D721Med (cell line): Measurements from ENCODE around the gene DPM3.
A peak's percentile ranks its signal among the peaks of the same experiment; 100 is the strongest.

Experiments used
- DNase-seq: peaks from one replicate; pipeline ENCODE4 v3.0.0; 2011; ENCODE audit warnings: low spot score; ENCODE audit not compliant: insufficient read length
- FAIRE-seq: peaks from 2 replicates; lab custom pipeline; 2011; peaks lifted over from hg19 to GRCh38; lab: Jason Lieb, UNC
- TF ChIP-seq, protein P1 (sequence below): IDR thresholded peaks from 2 replicates; pipeline ENCODE4 v1.5.1; 2012; ENCODE audit warnings: mild to moderate bottlenecking, control low read depth; ENCODE audit not compliant: insufficient read depth; ENCODE audit errors: missing control alignments

DPM3 gene

DNA sequence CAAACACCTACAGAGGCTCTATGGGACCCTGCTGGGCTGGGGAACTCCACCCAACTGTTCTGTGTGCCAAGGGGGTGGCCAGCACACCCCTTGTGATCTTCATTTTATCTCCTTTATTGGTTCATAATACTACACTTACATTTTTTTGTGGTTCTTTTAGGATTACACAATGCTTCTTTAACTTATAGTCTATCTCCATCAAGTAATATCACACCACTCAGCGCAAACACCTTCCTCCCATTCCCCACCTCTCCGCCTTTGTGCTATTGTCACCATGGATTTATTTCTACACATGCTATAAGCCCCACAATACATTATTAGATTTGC, 45.7 kb downstream of the DPM3 start:
- TF ChIP-seq, protein P1, sequence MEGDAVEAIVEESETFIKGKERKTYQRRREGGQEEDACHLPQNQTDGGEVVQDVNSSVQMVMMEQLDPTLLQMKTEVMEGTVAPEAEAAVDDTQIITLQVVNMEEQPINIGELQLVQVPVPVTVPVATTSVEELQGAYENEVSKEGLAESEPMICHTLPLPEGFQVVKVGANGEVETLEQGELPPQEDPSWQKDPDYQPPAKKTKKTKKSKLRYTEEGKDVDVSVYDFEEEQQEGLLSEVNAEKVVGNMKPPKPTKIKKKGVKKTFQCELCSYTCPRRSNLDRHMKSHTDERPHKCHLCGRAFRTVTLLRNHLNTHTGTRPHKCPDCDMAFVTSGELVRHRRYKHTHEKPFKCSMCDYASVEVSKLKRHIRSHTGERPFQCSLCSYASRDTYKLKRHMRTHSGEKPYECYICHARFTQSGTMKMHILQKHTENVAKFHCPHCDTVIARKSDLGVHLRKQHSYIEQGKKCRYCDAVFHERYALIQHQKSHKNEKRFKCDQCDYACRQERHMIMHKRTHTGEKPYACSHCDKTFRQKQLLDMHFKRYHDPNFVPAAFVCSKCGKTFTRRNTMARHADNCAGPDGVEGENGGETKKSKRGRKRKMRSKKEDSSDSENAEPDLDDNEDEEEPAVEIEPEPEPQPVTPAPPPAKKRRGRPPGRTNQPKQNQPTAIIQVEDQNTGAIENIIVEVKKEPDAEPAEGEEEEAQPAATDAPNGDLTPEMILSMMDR, result no peak
- DNase-seq (no peak), FAIRE-seq (no peak)

DNA sequence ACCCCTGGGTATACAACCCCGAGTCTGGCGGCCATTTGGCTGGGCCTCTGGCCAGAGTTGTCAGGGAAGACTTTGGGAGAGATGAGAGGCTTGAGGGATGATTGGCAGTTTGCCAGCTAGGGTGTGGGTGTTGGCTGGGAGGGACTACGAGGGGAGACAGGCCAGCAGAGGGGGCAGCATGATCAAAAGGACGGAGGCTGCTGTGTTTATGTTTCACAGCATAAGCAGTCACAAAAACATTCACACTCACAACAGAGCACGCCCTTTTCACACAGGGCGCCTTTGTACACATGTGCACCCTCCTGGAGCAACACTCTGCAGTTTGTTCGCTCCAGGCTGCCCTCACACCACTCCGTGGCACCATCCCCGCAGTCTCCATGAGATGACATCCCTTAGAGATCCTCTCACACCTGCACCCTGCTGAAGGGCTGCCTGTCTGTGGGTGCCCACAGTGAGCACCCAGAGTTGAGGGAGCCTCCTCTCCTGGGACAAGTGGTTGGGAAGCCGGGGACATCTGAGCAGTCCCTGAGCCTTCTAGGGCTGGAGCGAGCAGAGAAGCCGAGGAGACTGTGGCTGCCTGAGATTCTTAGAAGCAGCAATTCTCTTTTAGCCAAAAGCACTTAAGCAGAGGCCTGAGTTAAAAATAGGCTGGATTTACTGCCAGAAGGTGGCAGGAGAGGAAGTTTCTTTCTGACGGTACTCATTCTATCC, 46.3 kb downstream of the DPM3 start:
- FAIRE-seq, result no peak
- DNase-seq, result no peak

DNA sequence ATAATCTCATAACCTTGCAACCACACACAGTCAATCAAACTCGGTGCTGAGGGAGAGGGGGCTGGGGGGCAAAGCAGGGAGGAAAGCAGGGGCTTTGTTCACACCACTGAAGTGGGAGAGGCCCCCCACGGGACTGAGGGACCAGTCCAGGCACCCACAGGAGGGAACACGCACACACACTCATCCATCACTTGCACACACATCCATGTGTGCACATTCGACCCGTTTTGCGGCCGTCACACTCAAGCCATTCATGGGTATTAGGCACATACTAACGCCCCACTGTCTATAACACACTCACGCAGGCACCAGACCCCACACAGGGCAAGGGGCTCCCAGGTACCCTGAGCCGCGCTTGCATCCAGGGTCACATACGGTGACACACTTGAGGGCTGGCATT, 47.7 kb downstream of the DPM3 start:
- FAIRE-seq, result no peak
- TF ChIP-seq, protein P1, result no peak
- no peak for DNase-seq

More for the DNA sequence above, 46.3 kb downstream of the DPM3 start:
- TF ChIP-seq, protein P1, result peak; percentile 69

DNA sequence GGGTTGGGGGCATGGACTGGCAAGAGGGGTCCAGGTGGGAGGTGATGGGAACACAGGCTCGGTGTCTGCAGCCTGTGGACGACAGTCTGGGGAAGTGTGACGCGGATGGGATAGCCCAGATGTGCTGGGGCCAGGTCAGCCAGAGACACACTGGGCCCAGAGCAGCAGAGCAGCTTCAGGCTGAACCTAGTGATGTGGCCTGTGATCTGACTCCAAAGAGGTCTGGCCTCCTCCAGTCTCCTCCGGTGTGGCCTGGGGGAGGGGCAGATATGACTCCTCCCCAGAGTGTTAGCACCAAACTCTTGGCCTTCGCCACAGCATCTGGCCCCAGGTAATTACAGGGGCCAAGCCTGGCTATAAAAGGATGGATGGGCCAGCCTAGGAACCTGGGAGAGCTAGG, 48.2 kb downstream of the DPM3 start:
- FAIRE-seq (no peak), DNase-seq (no peak)
- TF ChIP-seq, protein P1, result no peak

DNA sequence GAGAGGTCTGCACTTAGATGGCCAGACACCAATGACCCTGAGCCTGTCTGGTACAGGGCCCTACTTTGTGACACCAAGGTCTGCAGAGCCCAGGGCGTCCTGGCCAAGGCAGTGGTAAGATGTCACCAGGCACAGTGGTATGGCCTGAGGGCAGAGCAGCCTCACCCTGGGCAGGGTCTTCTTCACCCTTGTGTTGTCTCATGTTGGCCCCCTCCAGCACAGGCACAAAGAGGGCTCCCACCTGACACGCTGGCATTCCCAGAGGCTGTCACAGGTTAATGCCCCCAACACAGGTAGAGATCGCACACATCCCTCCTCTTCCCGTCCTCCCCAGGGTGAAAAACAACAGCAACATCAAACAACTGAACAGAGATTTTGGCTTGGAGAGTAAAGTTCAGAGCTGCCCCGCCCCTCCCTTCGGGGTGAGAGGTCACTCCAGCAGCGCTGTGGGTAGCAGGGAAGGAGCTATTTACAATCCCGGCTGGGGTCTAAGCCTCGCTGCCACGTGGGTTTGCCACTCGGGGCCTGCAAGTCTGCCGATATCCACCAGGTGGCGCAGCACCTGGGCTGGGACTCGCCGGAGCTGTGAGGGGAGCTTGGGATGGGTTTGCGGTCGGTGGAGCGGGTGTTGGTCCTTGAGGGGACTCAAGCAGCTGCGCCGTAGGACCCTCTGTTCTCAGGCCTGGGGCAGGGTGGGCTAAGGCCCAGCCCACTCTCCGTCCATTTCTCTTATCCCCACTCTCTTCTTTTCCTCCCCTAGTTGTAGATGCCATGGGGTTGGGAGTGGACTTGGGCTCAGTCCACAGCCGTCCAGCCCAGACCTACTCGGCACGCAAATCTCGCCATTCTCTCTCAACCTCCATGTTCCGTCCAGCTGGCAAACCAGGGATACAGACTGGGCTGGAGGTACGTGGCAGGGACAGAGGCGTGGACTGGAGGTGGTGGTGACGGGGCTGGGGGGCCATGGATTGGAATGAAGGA, 49.0 kb downstream of the DPM3 start:
- DNase-seq, result no peak
- no peak for FAIRE-seq
- TF ChIP-seq, protein P1, result peak; percentile 99
